Mesendoderm (in vitro differentiated cells): ENCODE measurements around the gene DNAJC8.

ENCODE experiments used
- DNase-seq: peaks from one replicate; pipeline ENCODE4 v3.0.0; 2013
- H2AK5ac ChIP-seq: 2 replicates; pipeline ENCODE4 v1.6.1; 2013; ENCODE audit warnings: low read length, inconsistent platforms
- H2BK120ac ChIP-seq: 2 replicates; pipeline ENCODE4 v1.6.1; 2013; ENCODE audit warnings: low read depth, mild to moderate bottlenecking, low read length, moderate library complexity, mixed read lengths
- H2BK15ac ChIP-seq: replicated peaks from 2 replicates; pipeline ENCODE4 v1.6.1; 2013; ENCODE audit warnings: low read depth, mild to moderate bottlenecking, moderate library complexity
- H2BK5ac ChIP-seq: 2 replicates; pipeline ENCODE4 v1.6.1; 2013; ENCODE audit warnings: low read length, inconsistent platforms
- H3K18ac ChIP-seq: 2 replicates; pipeline ENCODE4 v1.6.1; 2013; ENCODE audit warnings: mild to moderate bottlenecking, low read length, mixed read lengths
- H3K23ac ChIP-seq: one replicate; pipeline ENCODE4 v1.6.1; 2013; ENCODE audit warnings: low read length
- H3K27ac ChIP-seq: 2 replicates; pipeline ENCODE4 v1.5.1; 2013; ENCODE audit warnings: low read depth, mild to moderate bottlenecking, inconsistent platforms, low read length, moderate library complexity
- H3K27me3 ChIP-seq: 2 replicates; pipeline ENCODE4 v1.6.1; 2013; ENCODE audit warnings: low read length, control low read depth, mild to moderate bottlenecking, inconsistent platforms; ENCODE audit not compliant: insufficient read depth, poor library complexity
- H3K36me3 ChIP-seq: 2 replicates; pipeline ENCODE4 v1.6.1; 2013; ENCODE audit warnings: low read length, inconsistent platforms; ENCODE audit not compliant: control insufficient read depth, insufficient read depth
- H3K4ac ChIP-seq: one replicate; pipeline ENCODE4 v1.6.1; 2013; ENCODE audit warnings: low read depth, mild to moderate bottlenecking, low read length, moderate library complexity
- H3K4me1 ChIP-seq: 2 replicates; pipeline ENCODE4 v1.6.1; 2013; ENCODE audit warnings: low read depth, low read length, inconsistent platforms; ENCODE audit not compliant: control insufficient read depth
- H3K4me2 ChIP-seq: 2 replicates; pipeline ENCODE4 v1.6.1; 2013; ENCODE audit warnings: low read length
- H3K4me3 ChIP-seq: 2 replicates; pipeline ENCODE4 v1.5.1; 2013; ENCODE audit warnings: mild to moderate bottlenecking, low read length
- H3K56ac ChIP-seq: one replicate; pipeline ENCODE4 v1.6.1; 2013; ENCODE audit warnings: low read length
- H3K79me1 ChIP-seq: 2 replicates; pipeline ENCODE4 v1.6.1; 2013; ENCODE audit warnings: low read length, inconsistent platforms
- H3K79me2 ChIP-seq: 2 replicates; pipeline ENCODE4 v1.6.1; 2013; ENCODE audit warnings: mild to moderate bottlenecking, low read length; ENCODE audit not compliant: control insufficient read depth, insufficient read depth
- H3K9ac ChIP-seq: 2 replicates; pipeline ENCODE4 v1.6.1; 2013; ENCODE audit warnings: low read length, inconsistent platforms
- H4K5ac ChIP-seq: one replicate; pipeline ENCODE4 v1.6.1; 2013; ENCODE audit warnings: low read length
- H4K8ac ChIP-seq: one replicate; pipeline ENCODE4 v1.6.1; 2013; ENCODE audit warnings: low read depth, mild to moderate bottlenecking, control low read depth, low read length, moderate library complexity
- WGBS: extraction: QIAGEN DNeasy Blood & Tissue Kit; methylation state at CpG from one replicate; pipeline ENCODE4 v1.1.7; 2013; ENCODE audit warnings: low lambda C conversion rate, missing lambda C conversion rate; ENCODE audit not compliant: insufficient coverage; ENCODE audit errors: extremely low coverage; 5-methylcytosine and 5-hydroxymethylcytosine counted together

The DNAJC8 gene

GRCh38 chr1:28249013-28249865, 16.4 kb upstream of the DNAJC8 start:
- no peaks in the 10 kb centered on the region for H3K27me3 ChIP-seq
- H2BK120ac ChIP-seq, result no peak overlapping the region
- peak overlapping the region; percentile 81 for H3K4ac ChIP-seq
- no peak overlapping the region for H3K23ac ChIP-seq
- no CpG with 5 or more reads among the region's 3 CpGs for WGBS
- H2BK5ac ChIP-seq, result no peak overlapping the region
- peak; percentile 86 for DNase-seq
- no peak overlapping the region for H3K4me2 ChIP-seq
- no peak overlapping the region for H3K56ac ChIP-seq
- H2AK5ac ChIP-seq, result no peak overlapping the region
- no peak overlapping the region for H4K8ac ChIP-seq
- peak overlapping the region; percentile 5 for H3K9ac ChIP-seq
- no peaks in the 10 kb centered on the region for H3K79me2 ChIP-seq
- H3K4me1 ChIP-seq, result no peaks in the 10 kb centered on the region
- H3K36me3 ChIP-seq, result no peaks in the 10 kb centered on the region
- no peak overlapping the region for H3K27ac ChIP-seq
- no peaks in the 10 kb centered on the region for H3K79me1 ChIP-seq
- no peak overlapping the region for H3K4me3 ChIP-seq
- no peak overlapping the region for H4K5ac ChIP-seq
- H2BK15ac ChIP-seq, result peak overlapping the region; percentile 76
- H3K18ac ChIP-seq, result peak overlapping the region; percentile 64

- H3K23ac ChIP-seq, result no peak overlapping the region
- H3K4me1 ChIP-seq, result no peaks in the 10 kb centered on the region
- no peaks in the 10 kb centered on the region for H3K79me2 ChIP-seq
- H3K4me3 ChIP-seq, result no peak overlapping the region
- no peak overlapping the region for H2BK5ac ChIP-seq
- H3K79me1 ChIP-seq, result no peaks in the 10 kb centered on the region
- no peak overlapping the region for H3K4ac ChIP-seq
- no peak overlapping the region for H3K4me2 ChIP-seq
- no peak overlapping the region for H2AK5ac ChIP-seq
- H3K56ac ChIP-seq, result peak overlapping the region; percentile 36
- peak overlapping the region; percentile 14 for H3K18ac ChIP-seq
- peak overlapping the region; percentile 3 for H3K27ac ChIP-seq
- H3K36me3 ChIP-seq, result no peaks in the 10 kb centered on the region
- H4K8ac ChIP-seq, result no peak overlapping the region
- no peaks in the 10 kb centered on the region for H3K27me3 ChIP-seq
- no peak overlapping the region for H4K5ac ChIP-seq
- peak overlapping the region; percentile 3 for H3K9ac ChIP-seq
- no peak overlapping the region for H2BK15ac ChIP-seq
- H2BK120ac ChIP-seq, result no peak overlapping the region
- peak; percentile 86 for DNase-seq
- WGBS, result no CpG with 5 or more reads among the region's 12 CpGs
These were observed 15.6 kb upstream of the DNAJC8 start for GRCh38 chr1:28248273-28249012.

DNA sequence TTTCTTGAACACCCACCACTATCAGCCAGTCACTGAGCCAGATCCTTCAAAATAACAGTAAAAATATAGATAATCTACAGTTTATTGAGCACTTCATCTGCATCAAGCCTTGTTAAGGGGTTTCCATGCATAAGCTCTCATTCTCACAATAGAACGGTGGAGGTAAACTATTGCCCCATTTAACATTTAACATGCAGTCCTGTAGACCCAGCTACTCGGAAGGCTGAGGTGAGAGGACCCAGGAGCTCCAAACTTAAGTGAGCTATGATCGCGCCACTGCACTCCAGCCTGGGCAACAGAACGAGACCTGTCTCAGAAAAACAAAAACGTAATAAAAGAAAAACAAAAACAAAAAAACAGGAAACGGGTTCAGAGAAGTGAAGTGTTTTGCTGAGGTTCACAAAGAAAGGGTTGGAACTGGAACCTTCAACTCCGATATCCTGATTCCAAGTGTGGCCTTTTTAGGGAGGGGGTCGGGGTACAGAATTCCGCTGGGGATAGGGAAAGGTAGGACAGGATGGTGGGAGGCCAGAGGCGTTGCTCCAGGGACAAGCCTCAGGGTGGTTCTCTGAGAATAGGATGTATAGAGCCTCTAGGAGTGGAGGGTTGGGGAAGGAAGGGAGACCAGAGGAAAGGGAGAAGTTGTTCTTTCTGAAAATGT, 14.9 kb upstream of the DNAJC8 start:
- Histone ChIP-seq H2AK5ac (no peak overlapping the region), H3K23ac (no peak overlapping the region), H3K27ac (peak overlapping the region; percentile 3), H3K56ac (peak overlapping the region; percentile 36), H4K5ac (no peak overlapping the region), H2BK5ac (no peak overlapping the region), H2BK15ac (no peak overlapping the region), H4K8ac (no peak overlapping the region), H3K4me3 (no peak overlapping the region), H3K36me3 (no peaks in the 10 kb centered on the region), H3K79me1 (no peaks in the 10 kb centered on the region), H2BK120ac (no peak overlapping the region), H3K4me1 (no peaks in the 10 kb centered on the region), H3K4me2 (peak overlapping the region; percentile 62), H3K4ac (no peak overlapping the region), H3K9ac (peak overlapping the region; percentile 57), H3K18ac (peak overlapping the region; percentile 14), H3K79me2 (no peaks in the 10 kb centered on the region), H3K27me3 (no peaks in the 10 kb centered on the region)
- no peak for DNase-seq
- no CpG with 5 or more reads among the region's 11 CpGs for WGBS

GRCh38 chr1:28246427-28246832, 13.6 kb upstream of the DNAJC8 start:
- no peaks in the 10 kb centered on the region for H3K4me1 ChIP-seq
- H2BK15ac ChIP-seq, result no peak overlapping the region
- no peaks in the 10 kb centered on the region for H3K27me3 ChIP-seq
- H3K4me2 ChIP-seq, result no peak overlapping the region
- no peak for DNase-seq
- no peaks in the 10 kb centered on the region for H3K79me1 ChIP-seq
- H2BK5ac ChIP-seq, result no peak overlapping the region
- no peak overlapping the region for H3K4ac ChIP-seq
- H4K5ac ChIP-seq, result no peak overlapping the region
- no peak overlapping the region for H3K27ac ChIP-seq
- H3K56ac ChIP-seq, result no peak overlapping the region
- H3K36me3 ChIP-seq, result no peaks in the 10 kb centered on the region
- no CpG with 5 or more reads among the region's 11 CpGs for WGBS
- H2BK120ac ChIP-seq, result no peak overlapping the region
- H3K18ac ChIP-seq, result no peak overlapping the region
- H3K79me2 ChIP-seq, result no peaks in the 10 kb centered on the region
- H3K9ac ChIP-seq, result no peak overlapping the region
- no peak overlapping the region for H3K23ac ChIP-seq
- H3K4me3 ChIP-seq, result no peak overlapping the region
- no peak overlapping the region for H2AK5ac ChIP-seq
- H4K8ac ChIP-seq, result no peak overlapping the region

DNA sequence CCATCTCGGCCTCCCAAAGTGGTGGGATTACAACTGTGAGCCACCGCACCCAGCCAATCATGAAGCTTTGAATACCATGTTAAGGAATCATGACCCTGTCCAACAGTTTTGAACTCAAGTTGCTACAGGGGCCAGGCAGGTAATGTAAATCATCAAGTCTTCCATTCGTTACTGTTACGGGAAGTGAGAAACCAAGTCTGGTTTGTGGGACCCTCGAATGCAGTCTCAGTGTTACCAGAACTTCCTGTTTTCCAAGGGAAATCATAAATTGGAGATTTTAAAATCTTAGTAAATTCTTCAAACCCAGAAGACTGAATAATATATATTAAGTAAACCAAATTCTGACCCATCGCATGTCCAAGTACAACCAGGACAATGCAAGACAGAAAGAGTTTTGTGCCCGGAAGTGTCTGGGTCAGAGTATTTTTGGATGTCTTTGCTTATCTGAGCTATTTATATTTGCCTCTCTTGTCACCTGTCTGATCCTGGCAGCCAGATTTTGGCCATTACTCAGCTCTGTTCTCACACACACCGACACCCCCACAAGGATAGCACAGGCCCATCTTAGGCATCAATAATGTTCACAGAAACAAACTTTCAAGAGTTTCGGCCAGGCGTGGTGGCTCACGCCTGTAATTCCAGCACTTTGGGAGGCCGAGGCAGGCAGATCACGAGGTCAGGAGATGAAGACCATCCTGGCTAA, 11.9 kb upstream of the DNAJC8 start:
- no peaks in the 10 kb centered on the region for H3K79me2 ChIP-seq
- no peak overlapping the region for H3K4me2 ChIP-seq
- H3K4ac ChIP-seq, result no peak overlapping the region
- no peak overlapping the region for H2BK5ac ChIP-seq
- no peak overlapping the region for H3K56ac ChIP-seq
- DNase-seq, result no peak
- no peaks in the 10 kb centered on the region for H3K27me3 ChIP-seq
- no peaks in the 10 kb centered on the region for H3K79me1 ChIP-seq
- H3K9ac ChIP-seq, result no peak overlapping the region
- H4K5ac ChIP-seq, result no peak overlapping the region
- no peak overlapping the region for H3K23ac ChIP-seq
- WGBS, result no CpG with 5 or more reads among the region's 13 CpGs
- H2AK5ac ChIP-seq, result no peak overlapping the region
- no peak overlapping the region for H3K18ac ChIP-seq
- H2BK15ac ChIP-seq, result no peak overlapping the region
- H4K8ac ChIP-seq, result no peak overlapping the region
- H2BK120ac ChIP-seq, result no peak overlapping the region
- H3K4me1 ChIP-seq, result no peaks in the 10 kb centered on the region
- no peak overlapping the region for H3K27ac ChIP-seq
- no peaks in the 10 kb centered on the region for H3K36me3 ChIP-seq
- no peak overlapping the region for H3K4me3 ChIP-seq
